ENCODE data around the gene TGFBR1.

DNA sequence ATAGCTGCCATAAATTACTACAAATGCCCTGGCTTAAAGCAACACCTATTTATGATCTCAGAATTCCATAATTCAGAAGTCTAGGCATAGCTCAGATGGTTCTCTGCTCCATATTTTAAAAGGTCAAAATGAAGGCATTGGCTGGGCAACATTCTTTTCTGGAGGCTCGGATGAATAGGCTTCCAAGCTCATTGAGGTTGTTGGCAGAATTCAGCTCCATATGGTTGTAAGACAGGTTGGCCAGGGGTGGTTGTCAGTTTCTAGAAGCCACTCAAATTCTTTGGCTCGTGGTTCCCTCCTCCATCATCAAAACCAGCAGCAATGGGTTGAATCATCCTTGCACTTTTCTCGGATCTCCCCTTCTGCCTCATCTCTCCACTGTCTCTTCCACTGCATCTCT lies 49.4 kb downstream of the TGFBR1 start:
- TF ChIP-seq, protein P1, sequence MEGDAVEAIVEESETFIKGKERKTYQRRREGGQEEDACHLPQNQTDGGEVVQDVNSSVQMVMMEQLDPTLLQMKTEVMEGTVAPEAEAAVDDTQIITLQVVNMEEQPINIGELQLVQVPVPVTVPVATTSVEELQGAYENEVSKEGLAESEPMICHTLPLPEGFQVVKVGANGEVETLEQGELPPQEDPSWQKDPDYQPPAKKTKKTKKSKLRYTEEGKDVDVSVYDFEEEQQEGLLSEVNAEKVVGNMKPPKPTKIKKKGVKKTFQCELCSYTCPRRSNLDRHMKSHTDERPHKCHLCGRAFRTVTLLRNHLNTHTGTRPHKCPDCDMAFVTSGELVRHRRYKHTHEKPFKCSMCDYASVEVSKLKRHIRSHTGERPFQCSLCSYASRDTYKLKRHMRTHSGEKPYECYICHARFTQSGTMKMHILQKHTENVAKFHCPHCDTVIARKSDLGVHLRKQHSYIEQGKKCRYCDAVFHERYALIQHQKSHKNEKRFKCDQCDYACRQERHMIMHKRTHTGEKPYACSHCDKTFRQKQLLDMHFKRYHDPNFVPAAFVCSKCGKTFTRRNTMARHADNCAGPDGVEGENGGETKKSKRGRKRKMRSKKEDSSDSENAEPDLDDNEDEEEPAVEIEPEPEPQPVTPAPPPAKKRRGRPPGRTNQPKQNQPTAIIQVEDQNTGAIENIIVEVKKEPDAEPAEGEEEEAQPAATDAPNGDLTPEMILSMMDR (IDR thresholded peaks at IDR 0.05; ENCODE audit: low read length): no peak
- TF ChIP-seq EZH2 (optimal IDR thresholded peaks at IDR 0.05; ENCODE audit: low read depth, low read length) (no peak), EZH2phosphoT487 (IDR thresholded peaks at IDR 0.05; ENCODE audit: low read length) (no peak)

Measured in MM.1S (cell line).